HG03469 (cell line): ENCODE data around the gene POLR1A.
"Not testable (repeated sequence)": the region's sequence is repeated elsewhere in the genome, so short reads cannot be mapped to it uniquely, and the experiment has no call there.

Source experiments
- ATAC-seq: cut with Tn5 transposase; IDR thresholded peaks from one replicate; pipeline ENCODE4 v1.9.1; 2021; ENCODE audit warnings: mild to moderate bottlenecking, moderate library complexity, moderate number of reproducible peaks; ENCODE audit not compliant: unreplicated experiment

Gene POLR1A

DNA sequence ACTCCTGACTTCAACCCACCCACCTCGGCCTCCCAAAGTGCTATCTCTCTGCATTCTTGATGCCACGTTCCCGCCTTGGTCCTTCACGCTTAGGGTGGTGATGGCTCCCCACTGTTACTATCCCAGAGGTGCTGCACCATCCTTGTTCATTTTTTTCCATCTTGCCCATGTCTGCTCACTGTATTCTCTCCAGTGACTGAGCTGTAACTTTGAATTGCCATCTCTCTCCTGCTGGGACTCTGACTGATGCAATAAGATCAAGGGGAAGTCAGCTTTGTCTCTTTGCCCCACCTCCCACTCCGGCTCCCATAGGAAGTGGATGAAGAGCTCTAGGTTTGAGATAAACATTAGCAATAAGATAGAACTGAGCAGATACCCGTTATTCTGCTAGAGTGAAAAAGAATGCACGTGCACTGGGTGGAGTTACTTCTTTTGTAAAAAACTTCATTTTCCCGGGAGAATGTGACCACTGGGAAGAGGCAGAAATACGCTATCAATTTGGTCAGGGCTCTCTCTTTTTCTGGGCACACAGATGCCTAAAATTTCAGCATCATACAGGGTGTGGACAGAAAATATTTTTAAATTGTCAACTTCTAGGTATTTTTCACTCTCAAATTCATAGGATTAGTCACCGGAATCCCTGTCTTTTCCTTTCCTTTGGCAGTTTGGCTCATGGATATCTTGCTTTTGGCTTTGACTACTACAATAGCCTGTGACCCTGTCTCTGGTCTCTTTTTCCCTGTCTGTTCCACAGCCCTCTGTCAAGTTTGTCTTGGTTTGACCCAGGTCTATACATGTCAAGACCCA, 105.4 kb downstream of the POLR1A start:
- no peak for ATAC-seq

DNA sequence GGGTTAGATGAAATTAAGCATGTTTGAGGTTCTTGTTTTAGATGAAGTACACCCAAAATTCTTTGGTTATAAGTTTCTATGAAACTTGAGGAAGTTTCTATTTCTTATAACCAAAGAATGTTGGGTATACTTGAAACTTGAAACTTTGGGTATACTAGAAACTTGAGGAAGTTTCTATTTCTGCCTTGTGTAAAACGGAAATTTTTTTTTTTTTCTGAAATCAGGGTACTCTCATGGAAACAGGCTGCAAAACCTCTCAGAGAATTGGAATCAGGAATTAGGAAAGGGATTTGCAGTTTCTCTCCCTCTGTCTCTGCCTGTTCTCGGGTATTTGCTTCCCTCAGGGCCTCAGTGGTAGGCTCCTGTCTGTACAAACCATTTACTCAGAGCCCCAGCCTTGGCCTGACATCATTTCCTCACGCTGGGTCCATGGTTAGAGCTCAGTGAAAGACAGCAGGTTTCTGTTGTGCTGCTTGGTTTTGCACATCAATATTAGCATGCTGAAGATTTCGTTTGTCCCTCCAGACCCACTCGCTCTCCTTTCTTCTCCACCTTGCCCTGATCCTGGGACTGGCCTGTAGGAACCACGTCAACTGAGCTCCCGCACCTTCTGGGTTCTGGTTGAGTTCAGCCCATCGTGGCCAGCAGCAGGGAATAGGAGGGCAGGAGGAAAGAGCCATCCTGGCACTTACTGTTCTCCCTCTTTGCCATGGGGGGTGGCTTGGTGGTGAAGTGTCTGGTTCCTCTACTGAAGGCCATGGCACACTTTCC, 106.4 kb downstream of the POLR1A start:
- peak; percentile 39 for ATAC-seq

GRCh38 chr2:85998071-85998991, 107.4 kb downstream of the POLR1A start:
- ATAC-seq = no peak

DNA sequence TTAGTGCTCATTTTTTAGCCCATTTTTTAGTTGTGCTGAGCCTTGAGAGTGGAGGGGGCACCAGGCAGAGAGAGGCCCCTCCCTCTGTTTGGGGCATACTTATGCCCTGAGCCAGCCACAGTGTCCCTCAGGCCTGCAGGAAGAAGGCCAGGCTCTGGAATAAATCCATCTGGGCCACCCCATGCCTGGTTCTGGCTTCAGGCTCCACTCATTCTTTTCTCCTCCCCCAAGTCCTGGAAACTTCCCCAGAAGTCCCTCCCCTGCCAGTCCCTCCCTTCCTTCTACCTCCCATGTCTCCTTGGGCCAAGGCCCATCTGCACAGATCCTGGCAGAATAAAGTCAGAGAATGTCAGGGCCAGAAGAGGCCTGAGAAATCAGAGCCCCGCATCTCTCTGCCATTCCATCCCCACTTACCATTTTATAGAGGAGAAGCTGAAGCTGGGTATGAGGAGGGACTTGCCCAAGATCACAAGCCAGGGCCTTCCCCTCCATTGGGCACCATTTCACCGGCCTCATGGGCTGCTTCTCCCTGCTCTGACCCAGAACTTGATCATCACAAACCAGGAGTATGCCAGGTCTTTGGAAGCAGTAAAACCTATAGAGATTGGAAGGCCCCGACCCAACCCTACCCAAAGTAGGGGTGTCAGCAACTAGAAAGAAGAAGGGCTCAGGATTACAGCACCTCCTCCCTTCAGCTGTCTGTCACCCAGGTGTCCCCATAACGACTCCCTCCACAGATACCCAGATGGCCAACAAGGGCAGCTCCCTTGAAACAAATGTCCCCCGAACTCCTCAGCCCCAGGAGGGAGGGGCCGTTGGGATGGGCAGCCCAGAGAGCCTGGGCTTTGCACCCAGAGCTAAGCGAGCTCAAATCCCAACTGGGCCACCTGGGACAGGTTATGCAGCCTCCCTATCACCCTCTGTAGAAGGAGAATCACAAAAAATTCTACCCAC, 108.4 kb downstream of the POLR1A start:
- no peak for ATAC-seq

DNA sequence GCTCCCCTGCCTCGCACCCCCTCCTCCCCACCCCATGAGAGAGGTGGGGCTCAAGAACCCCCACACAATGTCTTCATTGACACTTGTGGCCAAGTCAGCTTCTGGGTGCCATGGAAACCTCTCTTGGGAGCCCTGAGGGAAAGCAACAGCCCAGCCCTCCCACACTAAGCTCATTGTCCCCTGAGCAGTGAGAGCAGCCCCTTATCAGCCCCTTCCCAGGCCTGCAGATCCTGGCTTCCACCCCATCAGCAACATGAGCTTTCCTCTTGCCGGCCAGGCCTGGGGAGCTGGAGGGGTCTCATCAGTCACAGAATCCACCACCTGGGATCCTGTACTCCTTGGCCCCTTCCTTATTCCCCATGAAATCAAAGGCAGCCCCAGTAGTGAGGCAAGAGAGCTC, 109.1 kb downstream of the POLR1A start:
- ATAC-seq = no peak

GRCh38 chr2:85995648-85996529, 109.8 kb downstream of the POLR1A start:
- no peak for ATAC-seq

DNA sequence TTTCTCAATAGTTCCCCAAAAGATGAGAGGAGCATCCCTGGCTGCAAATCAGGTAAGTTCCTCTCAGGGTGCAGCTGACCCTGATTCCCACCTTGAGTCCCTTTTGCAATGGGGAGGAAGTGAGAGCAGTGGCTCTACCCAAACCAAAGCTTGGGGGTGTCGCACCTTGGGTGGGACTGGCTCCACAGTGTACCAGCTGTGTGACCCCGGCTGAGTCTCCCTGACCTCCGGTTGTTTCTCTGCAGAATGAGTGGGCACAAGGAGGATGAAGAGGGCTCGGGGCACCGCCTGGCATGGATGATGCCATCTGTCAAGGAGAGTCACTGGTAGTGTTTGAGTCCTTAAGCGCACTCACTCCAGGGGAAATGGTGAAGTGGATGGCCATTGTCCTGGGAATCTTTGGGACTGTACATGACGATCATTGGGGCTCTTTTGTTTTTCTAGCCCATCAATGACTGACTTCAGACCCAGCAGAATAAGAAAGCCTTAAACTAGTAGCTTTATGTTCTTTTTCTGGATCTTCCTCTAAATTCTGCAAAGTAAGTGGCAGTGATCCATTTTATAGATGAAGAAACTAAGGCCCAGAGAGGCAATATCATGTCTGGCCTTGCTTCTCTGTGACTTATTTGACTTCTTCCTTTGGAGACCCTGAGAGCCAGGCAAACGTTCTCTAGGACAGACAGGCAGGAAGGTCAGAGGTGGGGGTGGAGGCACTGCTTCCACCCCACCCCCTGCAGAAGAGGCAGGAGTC, 110.6 kb downstream of the POLR1A start:
- ATAC-seq = no peak

DNA sequence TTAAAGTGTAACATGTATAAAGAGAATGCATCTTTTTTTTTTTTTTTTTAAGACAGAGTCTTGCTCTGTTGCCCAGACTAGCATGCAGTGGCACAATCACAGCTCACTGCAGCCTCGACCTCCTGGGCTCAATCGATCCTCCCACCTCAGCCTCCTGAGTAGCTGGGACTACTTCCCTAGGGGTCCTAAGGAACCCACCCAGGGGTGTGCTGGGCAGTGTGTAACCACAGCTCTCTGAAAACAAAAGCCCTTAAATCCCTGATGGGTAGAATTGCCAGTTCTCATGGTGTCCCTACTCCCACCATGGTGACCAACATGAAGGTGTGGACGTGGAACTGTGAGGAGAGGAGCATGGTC, 111.3 kb downstream of the POLR1A start:
- no peak for ATAC-seq

- no peak for ATAC-seq
Measured at GRCh38 chr2:85992611-85993010, 113.1 kb downstream of the POLR1A start.

GRCh38 chr2:85992053-85992452, 113.6 kb downstream of the POLR1A start:
- ATAC-seq = not testable (repeated sequence)

GRCh38 chr2:85990084-85990483, 115.6 kb downstream of the POLR1A start:
- ATAC-seq = no peak

DNA sequence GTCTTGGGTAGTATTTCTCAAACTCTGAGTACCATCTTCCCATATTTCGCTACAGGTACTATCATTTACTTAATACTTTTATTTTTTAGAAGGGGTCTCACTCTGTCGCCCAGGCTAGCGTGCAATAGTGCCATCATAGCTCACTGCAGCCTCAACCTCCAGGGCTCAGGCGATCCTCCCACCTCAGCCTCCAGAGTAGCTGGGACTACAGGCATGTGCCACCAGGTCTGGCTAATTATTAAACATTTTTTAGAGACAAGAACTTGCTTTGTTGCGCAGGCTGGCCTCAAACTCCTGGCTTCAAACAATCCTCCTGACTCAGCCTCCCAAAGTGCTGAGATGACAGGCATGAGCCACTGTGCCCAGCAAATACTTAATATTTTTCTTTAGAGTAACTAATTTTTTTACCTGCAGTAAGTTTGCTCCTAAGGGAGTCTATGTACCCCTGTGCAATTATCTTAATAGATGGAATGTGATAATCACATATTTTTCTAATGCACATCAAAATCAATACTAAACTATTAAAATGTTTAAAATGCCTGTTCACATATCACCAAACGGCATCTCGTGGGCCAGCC, 116.3 kb downstream of the POLR1A start:
- no peak for ATAC-seq

GRCh38 chr2:85988914-85989270, 116.8 kb downstream of the POLR1A start:
- ATAC-seq = no peak

DNA sequence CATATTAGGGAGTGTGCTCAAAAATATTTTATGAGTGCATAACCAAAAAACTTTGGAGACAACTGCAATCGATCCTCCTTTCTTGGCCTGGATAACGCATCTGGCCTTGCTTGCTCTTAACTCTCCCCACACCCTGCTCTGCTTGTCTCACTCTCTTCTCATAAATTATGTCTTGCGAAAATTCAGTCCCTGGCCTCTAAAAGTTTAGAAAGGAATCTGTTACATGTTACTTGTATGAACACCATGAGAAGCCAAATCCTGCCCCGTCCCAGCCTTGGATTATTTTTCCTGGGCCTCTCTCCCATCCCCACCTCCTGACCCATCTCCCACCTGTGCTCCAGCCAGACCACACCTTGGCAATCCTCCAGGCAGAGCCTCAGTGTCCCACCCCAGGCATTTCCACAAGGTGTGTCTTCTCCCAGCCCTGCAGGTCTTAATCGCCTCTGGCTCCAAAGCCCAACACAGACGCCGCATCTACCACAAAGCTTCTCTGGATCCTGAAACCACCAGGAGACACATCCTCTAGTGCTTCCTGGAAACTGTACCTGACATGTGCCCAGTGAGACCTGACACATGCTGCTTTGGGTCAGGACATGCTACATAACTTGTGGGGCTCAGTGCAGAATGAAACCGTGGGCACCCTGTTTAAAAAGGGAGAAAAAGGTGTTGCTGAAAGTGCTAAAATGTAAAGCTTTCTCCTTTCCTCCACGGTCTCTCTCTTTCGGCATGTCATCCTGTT, 117.3 kb downstream of the POLR1A start:
- ATAC-seq = no peak

- no peak for ATAC-seq
Measured at GRCh38 chr2:85987266-85988174, 118.2 kb downstream of the POLR1A start.

DNA sequence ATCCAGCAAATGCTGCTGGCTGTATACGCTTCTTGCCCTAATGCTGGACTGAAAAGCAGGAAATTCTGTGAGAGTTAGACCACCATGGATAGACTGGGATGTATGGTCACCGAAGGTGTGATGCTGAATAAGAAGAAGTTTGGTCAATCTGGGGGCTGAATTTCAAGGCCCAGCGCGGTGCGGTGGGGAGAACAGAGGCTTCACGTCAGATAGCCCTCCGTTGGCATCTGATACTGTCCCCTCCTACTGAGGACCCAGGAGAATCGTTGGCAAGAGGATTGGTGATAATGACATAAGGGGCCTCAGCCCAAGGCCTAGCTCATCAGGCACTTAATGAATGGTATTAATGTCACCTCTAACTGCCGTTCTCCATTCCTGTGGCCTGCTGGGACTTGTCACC, 119.6 kb downstream of the POLR1A start:
- ATAC-seq = no peak
